ENCODE results near the gene SECISBP2.

The SECISBP2 gene

GRCh38 chr9:89277043-89277442 is 41.3 kb upstream of the SECISBP2 start:
- TF ChIP-seq TEAD4 (IDR thresholded peaks at IDR 0.05) (no peak), TCF12 (IDR thresholded peaks at IDR 0.05; ENCODE audit: low read depth) (no peak), EGR1 (IDR thresholded peaks at IDR 0.05) (no peak), CREB1 (IDR thresholded peaks at IDR 0.05; ENCODE audit: low read depth) (no peak), REST (IDR thresholded peaks at IDR 0.05; ENCODE audit: low read depth) (no peak), CEBPB (IDR thresholded peaks at IDR 0.05) (no peak), ZBTB7A (IDR thresholded peaks at IDR 0.05; ENCODE audit: low read depth) (no peak), TAF1 (IDR thresholded peaks at IDR 0.05; ENCODE audit: low read depth) (no peak), RAD21 (IDR thresholded peaks at IDR 0.05; ENCODE audit: low read depth) (no peak), NFIC (IDR thresholded peaks at IDR 0.05) (no peak), MAX (IDR thresholded peaks at IDR 0.05) (no peak), FOXM1 (IDR thresholded peaks at IDR 0.05; ENCODE audit: borderline replicate concordance, low read depth) (no peak), YY1 (IDR thresholded peaks at IDR 0.05; ENCODE audit: low read depth) (no peak), EP300 (IDR thresholded peaks at IDR 0.05; ENCODE audit: borderline replicate concordance) (no peak)
- TF ChIP-seq, protein P1, sequence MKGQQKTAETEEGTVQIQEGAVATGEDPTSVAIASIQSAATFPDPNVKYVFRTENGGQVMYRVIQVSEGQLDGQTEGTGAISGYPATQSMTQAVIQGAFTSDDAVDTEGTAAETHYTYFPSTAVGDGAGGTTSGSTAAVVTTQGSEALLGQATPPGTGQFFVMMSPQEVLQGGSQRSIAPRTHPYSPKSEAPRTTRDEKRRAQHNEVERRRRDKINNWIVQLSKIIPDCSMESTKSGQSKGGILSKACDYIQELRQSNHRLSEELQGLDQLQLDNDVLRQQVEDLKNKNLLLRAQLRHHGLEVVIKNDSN (IDR thresholded peaks at IDR 0.05), result no peak

GRCh38 chr9:89277454-89277853 is 40.8 kb upstream of the SECISBP2 start:
- TF ChIP-seq TCF12 (IDR thresholded peaks at IDR 0.05; ENCODE audit: low read depth) (no peak), ZBTB7A (IDR thresholded peaks at IDR 0.05; ENCODE audit: low read depth) (no peak)

DNA sequence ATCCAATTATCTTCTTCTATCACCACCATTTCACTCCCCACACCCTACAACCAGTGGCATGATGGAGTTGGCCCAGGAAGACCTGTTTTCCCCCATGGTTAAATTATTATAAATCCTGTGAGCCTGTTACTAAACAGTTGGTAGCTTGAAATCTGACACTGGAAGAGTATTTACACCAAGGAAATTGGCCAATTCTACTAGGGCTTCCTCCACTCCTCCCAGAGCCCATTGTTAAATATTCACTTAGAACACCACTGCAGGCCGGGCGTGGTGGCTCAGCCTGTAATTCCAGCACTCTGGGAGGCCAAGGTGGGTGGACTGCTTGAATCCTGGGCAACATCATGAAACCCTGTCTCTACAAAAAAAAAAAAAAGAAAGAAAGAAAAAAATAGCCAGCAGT is 39.7 kb upstream of the SECISBP2 start:
- TF ChIP-seq TCF12 (IDR thresholded peaks at IDR 0.05; ENCODE audit: low read depth), result no peak
- no peak for TF ChIP-seq RAD21 (IDR thresholded peaks at IDR 0.05; ENCODE audit: low read depth)

DNA sequence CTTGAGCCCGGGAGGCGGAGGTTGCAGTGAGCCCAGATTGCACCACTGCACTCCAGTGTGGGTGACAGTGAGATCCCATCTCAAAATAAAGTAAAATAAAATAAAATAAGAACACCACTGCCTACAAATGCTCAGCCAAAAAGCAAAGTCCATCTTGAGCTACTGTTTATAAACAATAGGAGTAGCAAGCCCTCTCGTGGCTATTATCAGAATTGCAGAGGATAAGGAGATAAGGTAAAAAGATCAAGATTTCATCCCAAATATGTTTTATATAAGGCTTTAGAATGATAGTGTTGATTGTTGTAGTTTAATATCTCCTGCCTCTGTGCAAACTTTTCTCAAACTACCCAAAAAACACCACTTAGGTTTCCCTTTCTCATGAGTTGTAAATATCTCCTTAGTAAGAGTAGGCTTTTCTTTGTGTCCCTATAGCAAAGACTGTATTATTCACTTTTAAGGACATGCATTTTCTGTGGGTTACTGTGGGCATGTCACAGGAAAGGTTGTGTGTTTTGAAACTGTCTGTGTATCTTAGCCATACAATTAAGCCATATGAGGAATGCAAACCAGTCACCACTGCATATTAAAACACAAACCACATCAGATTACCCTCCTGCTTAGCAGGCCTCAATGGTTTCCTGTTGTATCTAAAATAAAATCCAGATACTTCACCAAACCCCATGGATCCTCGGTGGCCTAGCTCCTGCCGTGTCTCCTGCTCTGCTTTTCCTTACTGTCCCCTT is 39.1 kb upstream of the SECISBP2 start:
- peak; percentile 76 for TF ChIP-seq RAD21 (IDR thresholded peaks at IDR 0.05; ENCODE audit: low read depth)
- TF ChIP-seq, protein P1 (IDR thresholded peaks at IDR 0.05), result no peak

- TF ChIP-seq CEBPB (IDR thresholded peaks at IDR 0.05) (no peak), FOXM1 (IDR thresholded peaks at IDR 0.05; ENCODE audit: borderline replicate concordance, low read depth) (no peak), YY1 (IDR thresholded peaks at IDR 0.05; ENCODE audit: low read depth) (no peak), MAX (IDR thresholded peaks at IDR 0.05) (no peak), TEAD4 (IDR thresholded peaks at IDR 0.05) (no peak), EP300 (IDR thresholded peaks at IDR 0.05; ENCODE audit: borderline replicate concordance) (no peak), RAD21 (IDR thresholded peaks at IDR 0.05; ENCODE audit: low read depth) (no peak), NFIC (IDR thresholded peaks at IDR 0.05) (no peak)
Measured at GRCh38 chr9:89281106-89281505, 37.2 kb upstream of the SECISBP2 start.

- TF ChIP-seq REST (IDR thresholded peaks at IDR 0.05; ENCODE audit: low read depth) (no peak), FOXM1 (IDR thresholded peaks at IDR 0.05; ENCODE audit: borderline replicate concordance, low read depth) (no peak), NFIC (IDR thresholded peaks at IDR 0.05) (no peak), MAX (IDR thresholded peaks at IDR 0.05) (no peak), TAF1 (IDR thresholded peaks at IDR 0.05; ENCODE audit: low read depth) (no peak), TEAD4 (IDR thresholded peaks at IDR 0.05) (no peak), YY1 (IDR thresholded peaks at IDR 0.05; ENCODE audit: low read depth) (no peak), RAD21 (IDR thresholded peaks at IDR 0.05; ENCODE audit: low read depth) (no peak), TCF12 (IDR thresholded peaks at IDR 0.05; ENCODE audit: low read depth) (no peak), CEBPB (IDR thresholded peaks at IDR 0.05) (no peak), CREB1 (IDR thresholded peaks at IDR 0.05; ENCODE audit: low read depth) (no peak), EP300 (IDR thresholded peaks at IDR 0.05; ENCODE audit: borderline replicate concordance) (no peak), EGR1 (IDR thresholded peaks at IDR 0.05) (no peak), ZBTB7A (IDR thresholded peaks at IDR 0.05; ENCODE audit: low read depth) (no peak)
- TF ChIP-seq, protein P1 (IDR thresholded peaks at IDR 0.05), result no peak
Measured at GRCh38 chr9:89284076-89284475, 34.2 kb upstream of the SECISBP2 start.

Data from Ishikawa (cell line).